ENCODE data around the gene IGF1R. TPM values are rescaled to one million over a fixed set of nuclear protein-coding genes. Genes with fewer than 3 reads are reported as not detected.
A peak's percentile ranks its signal among the peaks of the same experiment; 100 is the strongest.

The IGF1R gene
- total and polyA plus RNA-seq, 2 donors, result 11.5 to 33.3 TPM

DNA sequence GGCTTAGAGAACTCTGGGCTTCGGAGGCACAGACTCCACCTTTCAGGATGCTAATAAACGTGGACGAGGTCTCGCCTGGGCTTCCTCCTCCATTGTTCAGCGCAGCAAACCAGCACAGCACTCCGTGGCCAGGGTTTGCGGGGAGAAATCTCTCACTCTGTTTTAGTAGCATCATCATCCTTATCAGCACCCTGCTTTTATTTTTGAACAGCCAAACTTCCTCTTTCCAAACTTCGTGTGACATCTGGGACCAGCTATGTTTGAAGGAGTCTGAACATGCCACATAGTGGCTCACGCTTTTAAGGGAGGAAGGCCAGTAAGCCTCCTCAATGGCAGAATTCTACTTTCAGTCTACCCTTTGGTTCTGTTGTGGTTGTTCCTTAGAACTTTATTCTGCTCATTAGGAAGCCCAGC lies 210.3 kb downstream of the IGF1R start:
- 46% methylated on average over 9 of the region's 9 CpGs for WGBS
- Histone ChIP-seq H3K36me3 (ENCODE audit: insufficient read depth) (no peaks in the 10 kb centered on the region), H3K4me1 (ENCODE audit: insufficient read depth) (peaks cover 3% of the 10 kb centered on the region), H3K27ac (ENCODE audit: low read depth) (no peak overlapping the region), H3K4me3 (ENCODE audit: low read depth, low read length) (no peak overlapping the region)
- DNase-seq (ENCODE audit: extremely low spot score), result no peak

DNA sequence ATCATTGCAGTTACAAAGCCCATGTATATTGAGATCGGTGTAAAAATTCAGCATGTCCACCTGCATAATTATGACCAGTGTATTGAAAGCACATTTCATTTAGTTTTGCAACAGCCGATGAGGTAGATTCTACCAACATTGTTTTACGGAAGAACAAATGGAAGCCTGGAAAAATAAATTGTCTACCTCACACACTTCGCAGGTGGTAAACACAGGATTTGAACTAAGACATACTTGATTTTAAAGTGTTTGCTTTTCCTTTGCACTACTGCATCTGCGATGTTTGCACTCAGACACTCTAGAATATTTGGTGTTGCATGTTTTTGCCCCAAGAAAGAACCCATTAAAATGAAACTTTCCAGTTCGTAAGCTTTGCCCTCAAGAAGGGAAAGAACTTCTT lies 210.8 kb downstream of the IGF1R start:
- H3K4me3 ChIP-seq (ENCODE audit: low read depth, low read length), result no peak overlapping the region
- H3K36me3 ChIP-seq (ENCODE audit: insufficient read depth), result no peaks in the 10 kb centered on the region
- no peak for DNase-seq (ENCODE audit: extremely low spot score)
- H3K4me1 ChIP-seq (ENCODE audit: insufficient read depth), result peaks cover 2% of the 10 kb centered on the region
- H3K27ac ChIP-seq (ENCODE audit: low read depth), result no peak overlapping the region
- WGBS, result 88% methylated on average over 6 of the region's 6 CpGs

DNA sequence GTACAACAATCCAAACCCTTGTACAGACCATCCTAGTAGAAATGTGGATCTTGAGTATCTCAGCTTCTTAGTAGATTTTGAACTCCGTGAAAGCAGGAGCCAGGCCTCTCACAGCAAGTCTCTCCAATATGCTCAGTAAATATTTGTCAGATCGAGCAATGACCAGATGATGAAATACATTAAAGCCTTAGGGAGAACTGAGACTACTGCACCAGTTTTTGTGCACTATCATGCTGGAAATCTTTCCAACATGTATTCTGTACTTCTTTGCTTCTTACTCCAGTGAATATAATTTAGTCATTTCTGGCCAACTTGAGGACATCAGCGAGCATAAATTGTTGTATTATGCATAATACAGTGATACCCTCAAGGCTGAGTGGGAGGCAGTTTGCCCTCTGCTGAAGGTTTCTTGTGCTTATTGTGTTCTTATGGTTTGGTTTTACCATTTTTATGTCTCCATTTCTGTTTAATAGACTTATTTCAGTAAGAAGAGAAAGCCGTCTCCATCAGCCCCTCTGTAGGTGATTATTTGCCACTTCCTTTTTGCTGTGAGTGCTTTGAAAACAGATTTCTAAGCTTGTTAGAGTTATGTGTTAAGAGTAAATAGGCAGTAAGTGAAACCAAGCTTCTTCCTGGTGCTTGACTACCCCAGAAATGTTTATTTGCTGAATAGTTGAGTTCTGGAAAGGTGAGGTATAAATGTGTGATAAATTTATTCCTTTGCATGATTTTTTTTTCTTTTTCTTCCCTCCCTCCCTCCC lies 212.1 kb downstream of the IGF1R start:
- 62% methylated on average over 4 of the region's 4 CpGs for WGBS
- Histone ChIP-seq H3K27ac (ENCODE audit: low read depth) (peak overlapping the region; percentile 6), H3K4me1 (ENCODE audit: insufficient read depth) (peaks cover 2% of the 10 kb centered on the region), H3K4me3 (ENCODE audit: low read depth, low read length) (no peak overlapping the region), H3K36me3 (ENCODE audit: insufficient read depth) (no peaks in the 10 kb centered on the region)
- no peak for DNase-seq (ENCODE audit: extremely low spot score)

DNA sequence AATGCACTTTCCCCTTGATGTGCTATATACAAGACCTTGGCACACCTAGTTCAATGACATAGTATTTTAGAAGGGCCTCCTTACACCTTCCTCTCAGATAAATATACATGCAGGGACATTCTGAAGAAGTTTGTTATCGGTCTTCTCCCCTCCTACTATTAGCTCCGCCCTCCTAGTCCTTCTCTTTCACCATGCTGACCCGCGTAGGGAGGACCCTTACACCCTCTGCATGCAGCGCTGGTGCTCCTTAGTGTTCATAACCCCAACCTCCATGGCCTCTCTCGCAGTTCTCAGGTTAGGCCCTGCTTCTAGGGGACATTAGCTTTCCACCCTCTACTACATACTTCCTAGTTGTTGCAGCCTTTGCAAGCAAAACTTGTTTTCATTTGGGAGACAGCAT lies 212.8 kb downstream of the IGF1R start:
- no peak for DNase-seq (ENCODE audit: extremely low spot score)
- Histone ChIP-seq H3K4me3 (ENCODE audit: low read depth, low read length) (no peak overlapping the region), H3K27ac (ENCODE audit: low read depth) (no peak overlapping the region), H3K36me3 (ENCODE audit: insufficient read depth) (no peaks in the 10 kb centered on the region), H3K4me1 (ENCODE audit: insufficient read depth) (peaks cover 2% of the 10 kb centered on the region)
- WGBS, result 87% methylated on average over 6 of the region's 6 CpGs

DNA sequence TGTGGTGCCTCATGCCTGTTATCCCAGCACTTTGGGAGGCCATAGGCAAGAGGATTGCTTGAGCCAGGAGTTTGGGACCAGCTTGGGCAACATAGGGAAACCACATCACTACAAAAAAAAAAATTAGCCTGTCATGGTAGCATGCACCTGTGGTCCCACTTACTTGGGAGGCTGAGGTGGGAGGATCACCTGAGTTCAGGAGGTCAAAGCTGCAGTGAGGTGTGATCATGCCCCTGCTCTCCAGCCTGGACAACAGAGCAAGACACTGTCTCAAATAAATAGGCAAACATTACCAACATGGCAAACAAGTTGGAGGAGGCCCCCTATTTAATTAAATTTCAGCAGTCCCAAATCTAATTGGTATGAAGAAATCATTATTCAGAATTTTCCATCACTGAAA lies 215.6 kb downstream of the IGF1R start:
- no peak overlapping the region for H3K4me3 ChIP-seq (ENCODE audit: low read depth, low read length)
- no peak for DNase-seq (ENCODE audit: extremely low spot score)
- H3K4me1 ChIP-seq (ENCODE audit: insufficient read depth), result peaks cover 2% of the 10 kb centered on the region
- H3K27ac ChIP-seq (ENCODE audit: low read depth), result no peak overlapping the region
- H3K36me3 ChIP-seq (ENCODE audit: insufficient read depth), result no peaks in the 10 kb centered on the region

DNA sequence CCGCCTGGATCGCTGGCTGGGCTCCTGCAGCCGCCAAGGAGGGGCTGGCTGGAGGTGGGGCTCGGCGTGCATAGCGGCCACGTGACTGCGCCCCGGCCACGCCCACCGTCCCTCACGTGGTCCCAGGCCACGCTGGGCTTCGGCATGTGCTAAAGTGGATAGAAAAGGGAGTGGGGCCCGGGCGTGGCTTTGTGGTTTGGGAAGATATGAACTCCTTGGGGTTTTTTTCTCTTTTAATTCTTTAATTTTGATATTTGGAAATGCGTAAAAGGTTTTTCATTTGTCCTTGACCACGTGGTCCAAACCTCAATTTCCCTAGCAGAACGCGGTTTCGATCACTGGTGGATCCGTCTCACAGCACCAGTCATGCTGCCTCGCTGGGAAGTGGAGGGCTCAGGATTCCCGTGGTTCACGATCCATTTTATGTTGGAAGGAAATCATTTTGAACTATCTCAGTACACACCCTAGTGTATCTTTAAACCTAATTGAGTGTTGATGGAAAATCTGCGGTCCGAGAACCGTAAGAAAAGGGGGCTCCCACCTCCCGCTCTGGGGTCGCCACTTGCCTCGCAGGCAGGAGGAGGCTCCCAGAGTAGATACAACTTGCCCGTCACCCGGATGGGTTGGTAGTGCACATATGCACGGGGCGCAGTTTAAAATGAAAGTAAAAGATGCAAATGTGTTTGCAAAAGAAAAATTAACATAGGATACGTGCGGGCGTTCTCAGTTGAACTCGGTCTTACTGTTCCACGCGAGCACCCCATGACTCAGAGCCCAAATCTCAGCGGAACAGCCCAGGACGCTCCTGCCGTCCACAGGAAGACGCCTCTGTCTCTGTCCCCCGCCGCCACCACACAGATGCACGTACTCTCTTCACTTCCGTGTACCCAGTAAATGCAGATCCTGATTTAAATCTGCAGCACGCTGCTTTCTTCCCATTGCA lies 217.3 kb downstream of the IGF1R start:
- Histone ChIP-seq H3K4me3 (ENCODE audit: low read depth, low read length) (peak overlapping the region; percentile 54), H3K4me1 (ENCODE audit: insufficient read depth) (peaks cover 2% of the 10 kb centered on the region), H3K27ac (ENCODE audit: low read depth) (peak overlapping the region; percentile 56), H3K36me3 (ENCODE audit: insufficient read depth) (no peaks in the 10 kb centered on the region)
- DNase-seq (ENCODE audit: extremely low spot score), result no peak
- 50% methylated on average over 50 of the region's 50 CpGs for WGBS

DNA sequence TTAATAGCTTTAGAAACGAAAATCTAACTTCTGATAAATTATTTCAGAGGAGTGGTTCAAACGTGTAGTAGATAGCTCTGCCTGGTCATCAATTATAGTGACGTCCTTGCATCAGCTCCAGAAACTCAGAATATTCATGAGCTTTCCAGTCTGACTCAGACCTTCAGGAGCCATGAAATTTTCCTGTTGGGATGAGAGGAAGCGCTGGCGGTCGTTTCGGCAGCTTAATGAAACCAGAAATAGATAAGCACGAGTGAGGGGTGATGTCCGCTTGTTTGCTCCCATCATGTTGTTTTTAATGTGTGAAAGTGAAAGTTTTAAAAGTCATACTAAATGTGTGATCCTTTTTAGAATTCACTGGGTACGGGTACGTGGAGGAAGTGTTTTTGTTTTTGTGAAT lies 218.2 kb downstream of the IGF1R start:
- DNase-seq (ENCODE audit: extremely low spot score), result no peak
- Histone ChIP-seq H3K4me3 (ENCODE audit: low read depth, low read length) (peak overlapping the region; percentile 16), H3K36me3 (ENCODE audit: insufficient read depth) (no peaks in the 10 kb centered on the region), H3K27ac (ENCODE audit: low read depth) (peak overlapping the region; percentile 35), H3K4me1 (ENCODE audit: insufficient read depth) (peaks cover 2% of the 10 kb centered on the region)
- 25% methylated on average over 11 of the region's 11 CpGs for WGBS

DNA sequence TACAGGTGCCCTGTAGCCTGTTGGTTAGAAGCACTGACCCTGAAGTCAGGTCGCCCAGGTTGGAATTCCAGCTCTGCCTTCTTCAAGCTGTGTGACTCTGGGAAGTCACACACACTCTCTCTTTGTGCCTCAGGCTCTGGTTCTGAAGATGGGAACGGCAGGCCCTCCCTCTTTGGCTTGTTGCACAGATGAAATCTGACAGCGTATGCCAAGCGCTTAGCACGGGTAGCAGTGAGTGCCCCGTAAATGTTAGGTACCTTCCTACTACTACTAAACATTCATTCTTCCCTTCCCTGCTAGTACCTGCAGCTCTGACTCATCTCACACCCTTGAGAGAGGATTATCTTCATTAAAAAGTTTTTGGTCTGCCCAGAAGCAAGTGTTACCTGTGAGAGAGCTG lies 220.2 kb downstream of the IGF1R start:
- 86% methylated on average over 6 of the region's 6 CpGs for WGBS
- DNase-seq (ENCODE audit: extremely low spot score), result no peak

DNA sequence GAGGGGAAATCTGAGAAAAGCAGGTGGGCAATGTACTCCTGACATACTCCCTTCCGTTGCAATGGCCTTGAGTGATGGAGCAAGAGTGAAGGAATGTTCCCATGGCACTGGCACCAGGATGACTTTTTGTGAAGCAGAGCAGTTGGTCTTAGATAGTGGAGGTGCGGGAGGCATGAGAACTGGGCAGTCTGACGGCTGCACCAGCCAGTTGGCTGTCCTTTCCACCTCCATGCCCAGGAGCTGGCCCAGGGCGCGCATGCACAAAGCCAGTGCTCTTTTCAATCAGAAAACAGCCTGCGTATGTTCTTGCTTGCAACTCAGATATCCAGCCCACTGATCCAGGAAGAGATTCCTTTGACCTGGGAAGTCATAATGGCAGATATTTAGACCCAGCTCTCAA lies 222.4 kb downstream of the IGF1R start:
- H3K4me1 ChIP-seq (ENCODE audit: insufficient read depth), result peaks cover 7% of the 10 kb centered on the region
- no peak overlapping the region for H3K4me3 ChIP-seq (ENCODE audit: low read depth, low read length)
- H3K27ac ChIP-seq (ENCODE audit: low read depth), result no peak overlapping the region

More for the DNA sequence above, 220.2 kb downstream of the IGF1R start:
- H3K4me1 ChIP-seq (ENCODE audit: insufficient read depth), result peaks cover 2% of the 10 kb centered on the region
- no peaks in the 10 kb centered on the region for H3K36me3 ChIP-seq (ENCODE audit: insufficient read depth)
- H3K27ac ChIP-seq (ENCODE audit: low read depth), result no peak overlapping the region
- H3K4me3 ChIP-seq (ENCODE audit: low read depth, low read length), result no peak overlapping the region

DNA sequence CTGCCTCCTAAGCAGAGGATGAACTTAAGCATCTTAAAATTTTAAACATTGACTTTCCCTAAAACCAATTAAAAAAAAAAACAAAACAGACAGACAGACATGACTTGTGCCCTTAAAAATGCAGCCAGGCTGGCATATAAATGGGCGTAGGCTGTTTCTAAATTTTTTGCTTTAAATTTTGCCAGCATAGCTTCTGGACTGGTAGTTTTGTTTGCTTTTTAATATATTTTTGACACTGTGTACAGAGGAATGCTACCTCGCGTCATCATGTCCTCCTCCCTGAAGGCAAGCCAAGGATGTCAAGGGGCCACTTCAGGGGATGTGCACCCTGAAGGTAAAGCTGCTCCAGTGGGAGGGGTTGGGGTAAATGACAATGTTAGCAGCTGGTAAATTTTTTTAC lies 224.4 kb downstream of the IGF1R start:
- Histone ChIP-seq H3K4me3 (ENCODE audit: low read depth, low read length) (no peak overlapping the region), H3K4me1 (ENCODE audit: insufficient read depth) (peaks cover 7% of the 10 kb centered on the region), H3K36me3 (ENCODE audit: insufficient read depth) (no peaks in the 10 kb centered on the region), H3K27ac (ENCODE audit: low read depth) (no peak overlapping the region)
- no peak for DNase-seq (ENCODE audit: extremely low spot score)
- WGBS, result 82% methylated on average over 3 of the region's 3 CpGs

More for the DNA sequence above, 222.4 kb downstream of the IGF1R start:
- no peaks in the 10 kb centered on the region for H3K36me3 ChIP-seq (ENCODE audit: insufficient read depth)
- WGBS, result 97% methylated on average over 6 of the region's 6 CpGs
- DNase-seq (ENCODE audit: extremely low spot score), result no peak

DNA sequence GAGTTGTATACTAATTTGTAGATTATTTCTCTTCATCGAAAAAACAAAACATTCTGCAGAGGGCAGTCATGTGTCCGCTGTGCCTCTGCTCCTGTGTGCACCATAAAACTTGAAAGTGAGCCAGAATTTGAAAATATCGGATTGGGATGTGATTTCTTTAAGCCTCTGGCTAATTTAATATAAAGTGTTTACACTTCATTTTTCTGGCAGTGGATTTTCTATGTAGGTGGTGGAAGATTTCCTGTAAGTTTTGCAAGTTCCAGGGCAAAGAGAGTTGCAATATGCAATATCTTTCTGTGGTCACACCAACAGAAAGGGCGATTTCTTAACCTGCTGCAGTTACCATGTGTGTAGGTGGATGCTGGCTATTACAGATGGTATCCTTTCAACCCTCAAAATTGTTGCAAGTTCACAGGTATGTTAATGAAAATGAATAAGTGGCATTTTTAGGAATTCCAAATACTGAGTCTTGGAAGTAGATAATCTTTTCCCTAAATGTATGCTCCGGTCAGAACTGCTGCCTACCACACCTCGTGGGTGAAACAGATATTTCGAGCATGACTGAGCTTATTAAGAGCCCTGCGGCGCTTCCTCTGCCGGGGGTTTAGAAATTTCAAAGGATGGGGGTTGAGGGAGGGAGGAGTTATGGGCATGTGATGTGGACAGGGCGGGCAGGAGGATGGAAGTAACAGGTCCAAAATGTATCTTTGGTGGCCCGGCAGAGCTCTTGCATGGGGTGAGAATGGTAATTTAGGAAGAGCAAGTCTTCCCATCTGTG lies 225.3 kb downstream of the IGF1R start:
- WGBS, result 49% methylated on average over 12 of the region's 12 CpGs
- no peak for DNase-seq (ENCODE audit: extremely low spot score)
- no peak overlapping the region for H3K27ac ChIP-seq (ENCODE audit: low read depth)
- no peaks in the 10 kb centered on the region for H3K36me3 ChIP-seq (ENCODE audit: insufficient read depth)
- peaks cover 7% of the 10 kb centered on the region for H3K4me1 ChIP-seq (ENCODE audit: insufficient read depth)
- no peak overlapping the region for H3K4me3 ChIP-seq (ENCODE audit: low read depth, low read length)

DNA sequence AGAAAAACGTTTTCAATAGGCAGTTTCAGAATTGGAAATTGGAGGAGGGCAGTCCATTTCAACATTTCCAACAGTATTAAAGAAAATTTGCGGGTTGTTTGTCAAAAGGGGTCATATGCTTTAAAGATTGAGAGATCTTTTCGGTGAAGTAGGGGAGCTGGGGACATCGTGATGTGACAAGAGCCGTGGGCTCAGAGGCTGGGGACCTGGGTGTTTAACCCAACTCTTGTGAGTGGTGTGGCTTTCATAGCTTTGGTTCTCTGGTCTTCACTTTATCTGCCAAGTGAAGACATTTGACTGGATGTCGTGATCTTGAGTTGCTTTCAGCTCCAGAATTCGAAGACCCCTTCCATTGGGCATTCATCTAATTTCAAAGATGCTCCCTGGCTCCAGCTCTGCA lies 226.0 kb downstream of the IGF1R start:
- Histone ChIP-seq H3K36me3 (ENCODE audit: insufficient read depth) (no peaks in the 10 kb centered on the region), H3K27ac (ENCODE audit: low read depth) (no peak overlapping the region), H3K4me3 (ENCODE audit: low read depth, low read length) (no peak overlapping the region), H3K4me1 (ENCODE audit: insufficient read depth) (peaks cover 5% of the 10 kb centered on the region)
- no peak for DNase-seq (ENCODE audit: extremely low spot score)
- WGBS, result 74% methylated on average over 7 of the region's 7 CpGs

DNA sequence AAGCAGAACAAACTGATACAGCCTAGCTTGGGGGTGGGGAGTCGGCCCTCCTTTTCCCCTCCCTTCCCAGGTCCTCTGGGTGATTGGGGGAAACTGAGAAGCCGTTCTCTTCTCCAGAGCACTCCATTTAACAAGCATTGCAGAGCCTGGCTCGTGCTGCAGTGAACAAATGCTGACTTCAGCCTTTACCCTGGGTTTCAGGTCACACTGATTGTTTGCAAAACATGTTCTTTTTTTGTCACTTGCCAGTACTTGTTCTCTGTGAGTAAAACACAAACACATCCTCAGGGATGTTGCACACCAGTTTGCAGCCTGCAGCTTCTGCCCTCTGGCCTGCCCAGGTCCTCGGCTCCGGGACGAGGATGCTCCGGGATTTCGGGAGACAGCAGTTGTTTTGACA lies 226.4 kb downstream of the IGF1R start:
- peaks cover 5% of the 10 kb centered on the region for H3K4me1 ChIP-seq (ENCODE audit: insufficient read depth)
- WGBS, result 34% methylated on average over 8 of the region's 8 CpGs

More for the DNA sequence above, 226.4 kb downstream of the IGF1R start:
- no peaks in the 10 kb centered on the region for H3K36me3 ChIP-seq (ENCODE audit: insufficient read depth)
- DNase-seq (ENCODE audit: extremely low spot score), result no peak
- H3K4me3 ChIP-seq (ENCODE audit: low read depth, low read length), result no peak overlapping the region
- H3K27ac ChIP-seq (ENCODE audit: low read depth), result no peak overlapping the region
